Mesodermal cell (in vitro differentiated cells): ENCODE results near the gene CAMK2A.

Source experiments
- H3K27ac ChIP-seq: 2 replicates; pipeline ENCODE4 v1.7.0; 2013; ENCODE audit warnings: mild to moderate bottlenecking, low read depth, low read length, moderate library complexity; ENCODE audit not compliant: severe bottlenecking
- H3K36me3 ChIP-seq: 2 replicates; pipeline ENCODE4 v1.7.1; 2013; ENCODE audit warnings: mild to moderate bottlenecking, low read length, moderate library complexity; ENCODE audit not compliant: control insufficient read depth, insufficient read depth
- H3K4me1 ChIP-seq: one replicate; pipeline ENCODE4 v1.7.1; 2013; ENCODE audit warnings: mild to moderate bottlenecking, low read length; ENCODE audit not compliant: insufficient read depth, control insufficient read depth, poor library complexity, severe bottlenecking
- H3K4me3 ChIP-seq: 2 replicates; pipeline ENCODE4 v1.7.0; 2013; ENCODE audit warnings: low read length, control low read depth, mild to moderate bottlenecking; ENCODE audit not compliant: insufficient read depth, poor library complexity, severe bottlenecking; ENCODE audit errors: extremely low read depth
- H3K9me3 ChIP-seq: 2 replicates; pipeline ENCODE4 v1.7.1; 2013; ENCODE audit warnings: mild to moderate bottlenecking, low read length, moderate library complexity; ENCODE audit not compliant: control insufficient read depth
- WGBS, 2 experiments: methylation state at CpG; one replicate each; pipeline ENCODE4 v1.1.5; 2013; ENCODE audit warnings: missing lambda C conversion rate in 2 of 2; ENCODE audit not compliant: insufficient coverage in 2 of 2; 5-methylcytosine and 5-hydroxymethylcytosine counted together

Gene CAMK2A

GRCh38 chr5:150175536-150175935, 114.0 kb downstream of the CAMK2A start:
- no peaks in the 10 kb centered on the region for H3K36me3 ChIP-seq
- H3K4me1 ChIP-seq, result no peaks in the 10 kb centered on the region
- H3K9me3 ChIP-seq, result no peaks in the 10 kb centered on the region
- no peak overlapping the region for H3K4me3 ChIP-seq
- H3K27ac ChIP-seq, result no peak overlapping the region
- WGBS, 2 experiments, result 49 to 60% methylated on average over 4 of the region's 5 CpGs

GRCh38 chr5:150175076-150175475, 114.5 kb downstream of the CAMK2A start:
- WGBS, 2 experiments, result 100% methylated on average over 1 of the region's 1 CpG; no CpG with 5 or more reads in 1 of the 2 experiments
- no peak overlapping the region for H3K4me3 ChIP-seq
- no peaks in the 10 kb centered on the region for H3K36me3 ChIP-seq
- no peak overlapping the region for H3K27ac ChIP-seq
- no peaks in the 10 kb centered on the region for H3K4me1 ChIP-seq
- no peaks in the 10 kb centered on the region for H3K9me3 ChIP-seq

- WGBS, 2 experiments, result 91 to 93% methylated on average over 4 to 6 of the region's 6 CpGs
- Histone ChIP-seq H3K27ac (no peak overlapping the region), H3K9me3 (no peaks in the 10 kb centered on the region), H3K36me3 (no peaks in the 10 kb centered on the region), H3K4me3 (no peak overlapping the region), H3K4me1 (no peaks in the 10 kb centered on the region)
Observed at GRCh38 chr5:150174285-150174684, 115.3 kb downstream of the CAMK2A start.

- Histone ChIP-seq H3K4me3 (no peak overlapping the region), H3K9me3 (no peaks in the 10 kb centered on the region), H3K4me1 (no peaks in the 10 kb centered on the region), H3K27ac (no peak overlapping the region), H3K36me3 (no peaks in the 10 kb centered on the region)
- WGBS, 2 experiments, result 93 to 100% methylated on average over 2 of the region's 3 CpGs
Observed at GRCh38 chr5:150173161-150173560, 116.4 kb downstream of the CAMK2A start.

GRCh38 chr5:150172556-150172955, 117.0 kb downstream of the CAMK2A start:
- no peaks in the 10 kb centered on the region for H3K9me3 ChIP-seq
- no peaks in the 10 kb centered on the region for H3K36me3 ChIP-seq
- WGBS, 2 experiments, result 76 to 100% methylated on average over 1 to 3 of the region's 4 CpGs
- H3K4me3 ChIP-seq, result no peak overlapping the region
- H3K27ac ChIP-seq, result no peak overlapping the region
- no peaks in the 10 kb centered on the region for H3K4me1 ChIP-seq

- WGBS, 2 experiments, result 60% methylated on average over 1 of the region's 1 CpG; no CpG with 5 or more reads in 1 of the 2 experiments
- no peaks in the 10 kb centered on the region for H3K9me3 ChIP-seq
- no peak overlapping the region for H3K4me3 ChIP-seq
- H3K27ac ChIP-seq, result no peak overlapping the region
- H3K4me1 ChIP-seq, result no peaks in the 10 kb centered on the region
- no peaks in the 10 kb centered on the region for H3K36me3 ChIP-seq
Observed at GRCh38 chr5:150172145-150172544, 117.4 kb downstream of the CAMK2A start.
